Dermis microvascular lymphatic vessel endothelial cell (primary cell): Measurements from ENCODE around the gene OPRL1. TPM values are rescaled to one million over a fixed set of nuclear protein-coding genes. Genes with fewer than 3 reads are reported as not detected.
"Not testable (repeated sequence)": the region's sequence is repeated elsewhere in the genome, so short reads cannot be mapped to it uniquely, and the experiment has no call there.

Source experiments
- DNase-seq, 2 donors: peaks; one replicate each; pipeline versions ENCODE4 v3.0.0 to v3.0.0-alpha.2; 2010; ENCODE audit warnings: low read depth in 2 of 2
- total RNA-seq: library from RNA; depleted of rRNA; stranded (reverse); fragments of >200 nt; gene quantifications from 2 replicates; pipeline ENCODE4 v1.2.1, GENCODE V29; 2014

The OPRL1 gene
- total RNA-seq, 1 donor from 2014 or later: 2.3 TPM

GRCh38 chr20:64114356-64114971 is 34.6 kb downstream of the OPRL1 start:
- DNase-seq: no peak

- DNase-seq: no peak
Observed at GRCh38 chr20:64115171-64115911, 35.5 kb downstream of the OPRL1 start.

- no peak for DNase-seq
Observed at GRCh38 chr20:64116016-64116415, 36.1 kb downstream of the OPRL1 start.

- DNase-seq: no peak
Observed at GRCh38 chr20:64116541-64117431, 36.9 kb downstream of the OPRL1 start.

- not testable (repeated sequence) for DNase-seq
Observed at GRCh38 chr20:64117432-64117777, 37.5 kb downstream of the OPRL1 start.

GRCh38 chr20:64119301-64119680 is 39.4 kb downstream of the OPRL1 start:
- no peak for DNase-seq

GRCh38 chr20:64119681-64120341 is 39.9 kb downstream of the OPRL1 start:
- no peak for DNase-seq

- no peak for DNase-seq
Observed at GRCh38 chr20:64121586-64121985, 41.7 kb downstream of the OPRL1 start.

- DNase-seq: not testable (repeated sequence)
Observed at GRCh38 chr20:64122927-64123326, 43.0 kb downstream of the OPRL1 start.

- DNase-seq: not testable (repeated sequence)
Observed at GRCh38 chr20:64123517-64123916, 43.6 kb downstream of the OPRL1 start.

- no peak for DNase-seq
Observed at GRCh38 chr20:64129146-64129782, 49.4 kb downstream of the OPRL1 start.

- DNase-seq: no peak
Observed at GRCh38 chr20:64130271-64130670, 50.4 kb downstream of the OPRL1 start.

- DNase-seq: no peak
Observed at GRCh38 chr20:64130876-64131275, 51.0 kb downstream of the OPRL1 start.

- peak in 1 of 2 donors; percentile 30 for DNase-seq
Observed at GRCh38 chr20:64131406-64131805, 51.5 kb downstream of the OPRL1 start.

GRCh38 chr20:64133951-64134407 is 54.1 kb downstream of the OPRL1 start:
- DNase-seq: no peak

GRCh38 chr20:64134744-64135143 is 54.9 kb downstream of the OPRL1 start:
- DNase-seq: not testable (repeated sequence)

- DNase-seq: no peak
Observed at GRCh38 chr20:64136004-64136710, 56.3 kb downstream of the OPRL1 start.

- DNase-seq: no peak
Observed at GRCh38 chr20:64137598-64138031, 57.7 kb downstream of the OPRL1 start.

GRCh38 chr20:64138276-64138815 is 58.5 kb downstream of the OPRL1 start:
- DNase-seq: no peak
